Fibroblast of mammary gland (primary cell): ENCODE data around the gene TACC2.
A peak's percentile ranks its signal among the peaks of the same experiment; 100 is the strongest.

Source experiments
- DNase-seq: peaks from one replicate; pipeline ENCODE4 v3.0.0-alpha.2; 2010; ENCODE audit warnings: low read depth
- H3K4me3 ChIP-seq: 2 replicates; pipeline ENCODE4 v1.5.1; 2011; ENCODE audit warnings: low read depth, mild to moderate bottlenecking, low read length, moderate library complexity; ENCODE audit not compliant: control insufficient read depth
- CTCF ChIP-seq: conservative IDR thresholded peaks from 2 replicates; pipeline ENCODE4 v1.5.1; 2011; ENCODE audit warnings: low read depth, low read length, inconsistent platforms; ENCODE audit not compliant: control insufficient read depth, insufficient read depth

Gene TACC2

GRCh38 chr10:122259075-122259466, 270.1 kb downstream of the TACC2 start:
- no peak for DNase-seq
- no peak for TF ChIP-seq CTCF
- H3K4me3 ChIP-seq = no peak overlapping the region

GRCh38 chr10:122261584-122261983, 272.6 kb downstream of the TACC2 start:
- H3K4me3 ChIP-seq = no peak overlapping the region
- TF ChIP-seq CTCF = no peak
- no peak for DNase-seq

DNA sequence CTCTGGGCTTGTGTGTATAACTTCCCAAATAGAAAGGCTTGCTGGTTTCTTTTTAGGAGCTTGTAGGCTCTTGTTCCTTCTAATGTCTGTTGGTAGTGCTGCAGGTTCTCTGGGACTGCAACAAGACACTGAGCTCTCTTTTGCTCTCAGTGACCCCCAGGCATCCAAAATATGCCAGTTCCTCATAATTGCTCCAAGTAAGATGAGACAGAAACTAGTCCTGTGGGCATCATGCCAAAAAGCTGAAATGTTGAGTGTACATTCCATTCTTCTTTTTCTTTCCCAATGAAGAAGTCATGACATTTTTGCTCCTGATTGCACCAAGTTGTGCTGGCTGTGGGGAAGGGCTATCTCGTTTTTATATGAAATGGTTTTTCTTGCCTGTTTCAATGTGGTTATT, 275.0 kb downstream of the TACC2 start:
- no peak for TF ChIP-seq CTCF
- peak; percentile 75 for DNase-seq
- no peak overlapping the region for H3K4me3 ChIP-seq

GRCh38 chr10:122264436-122264835, 275.5 kb downstream of the TACC2 start:
- no peak for DNase-seq
- no peak for TF ChIP-seq CTCF
- no peak overlapping the region for H3K4me3 ChIP-seq

- no peak for TF ChIP-seq CTCF
- H3K4me3 ChIP-seq = no peak overlapping the region
- DNase-seq = no peak
Observed at GRCh38 chr10:122264931-122265330, 276.0 kb downstream of the TACC2 start.

DNA sequence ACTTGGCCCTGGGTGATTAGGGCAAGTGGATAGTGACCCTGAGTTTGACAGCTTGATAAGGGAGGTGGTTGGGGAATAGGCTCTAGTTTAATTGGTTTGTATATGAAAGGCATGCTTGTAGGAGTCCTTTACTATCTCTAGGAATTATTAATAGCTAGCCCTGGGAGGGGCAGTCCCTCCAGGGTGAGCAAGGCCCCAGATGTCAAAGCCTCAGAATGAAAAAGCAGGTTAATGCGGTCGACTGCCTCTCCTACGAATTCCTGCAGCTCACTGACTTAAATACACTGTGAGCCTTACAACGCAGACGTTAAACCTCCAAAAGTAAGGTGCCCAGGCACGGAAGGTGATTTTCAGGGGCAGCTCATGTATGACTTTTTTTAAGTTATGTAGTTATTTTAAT, 276.9 kb downstream of the TACC2 start:
- no peak for TF ChIP-seq CTCF
- no peak for DNase-seq
- H3K4me3 ChIP-seq = no peak overlapping the region
